Ureter (tissue), 1 donor: ENCODE results near the gene TTLL7. TPM values are rescaled to one million over a fixed set of nuclear protein-coding genes. Genes with fewer than 3 reads are reported as not detected.
"Not testable (repeated sequence)": the region's sequence is repeated elsewhere in the genome, so short reads cannot be mapped to it uniquely, and the experiment has no call there.

Experiments used
- DNase-seq: peaks from one replicate; pipeline ENCODE4 v3.0.0-alpha.2; 2020; ENCODE audit warnings: low spot score
- total RNA-seq: library from RNA; stranded (reverse); gene quantifications from one replicate; pipeline ENCODE4 v1.2.4, GENCODE V29; 2023
- donor health status: DM: yes; HTN: yes; CAD: no.

The TTLL7 gene
- total RNA-seq, 1 donor from 2014 or later = 29.2 TPM

DNA sequence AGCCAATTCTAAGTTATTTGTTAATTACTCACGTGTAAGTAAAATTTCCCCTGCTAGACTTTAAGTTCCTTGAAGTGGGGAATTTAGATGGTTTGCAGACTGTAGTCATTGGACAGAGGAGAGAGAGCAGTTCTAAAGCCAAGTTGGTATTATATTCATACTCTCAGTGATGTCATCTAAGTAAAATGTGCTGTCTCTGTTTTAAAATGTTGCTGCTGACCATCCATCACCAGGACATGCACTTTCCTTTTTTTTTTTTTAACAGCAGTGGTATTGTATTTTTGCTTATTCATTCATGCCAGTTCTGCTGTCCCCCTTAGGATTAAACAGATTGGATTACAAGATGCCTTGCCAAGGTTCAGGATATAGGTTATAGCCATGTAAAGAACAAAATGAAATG is 2.3 kb downstream of the TTLL7 start:
- DNase-seq = no peak

DNA sequence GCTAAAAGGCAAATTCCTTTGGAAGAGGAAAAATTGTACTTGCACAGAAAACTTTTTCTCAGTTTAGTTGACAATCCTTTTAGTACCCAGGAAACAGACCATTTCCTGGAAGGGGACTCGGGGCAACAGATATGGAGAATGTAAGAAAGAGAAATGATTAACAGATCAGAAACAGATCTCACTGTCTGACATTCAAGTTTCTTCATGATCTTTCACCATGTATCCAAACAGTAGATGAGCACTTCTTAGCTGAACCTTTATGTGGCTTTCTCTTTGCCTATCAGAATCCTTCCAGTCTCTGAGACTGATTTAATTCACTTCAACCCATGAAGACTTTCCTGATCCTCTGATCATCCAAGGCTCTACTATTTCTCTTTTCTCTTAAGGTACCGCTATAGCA is 2.7 kb downstream of the TTLL7 start:
- DNase-seq = no peak

DNA sequence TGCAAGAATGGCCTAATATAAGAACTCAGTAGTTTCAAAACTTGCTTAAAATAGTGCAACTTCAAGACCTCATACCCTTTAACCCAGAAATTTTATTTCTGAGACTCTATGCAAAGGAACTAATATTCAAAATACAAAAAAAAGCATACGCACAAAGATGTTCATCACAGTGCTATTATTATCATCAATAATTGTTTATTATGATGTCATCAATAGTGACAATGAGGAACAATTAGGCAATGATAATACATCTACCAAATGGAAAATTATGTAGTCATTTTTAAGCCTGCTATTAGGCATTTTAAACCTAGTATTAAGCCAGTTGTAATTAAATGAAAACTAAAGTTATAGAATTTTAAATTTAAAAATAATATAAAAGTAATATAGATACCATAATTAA is 3.3 kb downstream of the TTLL7 start:
- no peak for DNase-seq

DNA sequence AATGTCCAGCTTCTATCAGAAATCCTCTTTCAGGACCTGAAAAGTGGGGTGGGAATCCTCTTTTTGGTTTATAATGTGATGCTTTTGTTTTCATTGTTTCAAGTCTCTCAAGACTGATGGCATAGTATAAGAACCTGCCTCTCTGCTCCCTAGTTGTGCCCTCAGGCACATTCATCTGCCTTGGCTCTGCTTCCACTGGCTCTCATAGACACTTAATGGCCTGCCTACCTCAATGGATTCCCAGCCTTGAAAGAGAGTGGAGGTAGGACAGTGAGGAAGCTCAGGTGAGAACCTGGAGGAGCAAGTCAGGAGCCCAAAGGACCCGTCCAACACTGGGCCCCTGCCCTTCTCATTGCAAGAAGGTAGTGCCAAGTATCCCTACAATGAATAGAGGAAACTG is 4.8 kb downstream of the TTLL7 start:
- DNase-seq = no peak

DNA sequence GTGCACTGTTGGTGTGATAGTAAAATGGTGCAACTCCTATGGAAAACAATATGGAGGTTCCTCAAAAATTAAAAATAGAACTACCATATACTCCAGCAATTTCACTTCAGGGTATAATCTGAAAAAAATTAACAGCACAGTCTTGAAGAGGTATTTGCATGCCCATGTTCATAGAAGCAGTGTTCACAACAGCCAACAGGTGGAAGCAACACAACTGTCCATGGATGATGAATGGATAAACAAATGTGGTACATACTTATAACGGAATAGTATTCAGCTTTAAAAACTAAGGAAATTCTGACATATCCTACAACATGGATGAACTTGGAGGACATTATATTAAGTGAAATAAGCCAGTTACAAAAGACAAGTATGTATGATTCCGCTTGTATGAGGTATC is 8.2 kb downstream of the TTLL7 start:
- no peak for DNase-seq

DNA sequence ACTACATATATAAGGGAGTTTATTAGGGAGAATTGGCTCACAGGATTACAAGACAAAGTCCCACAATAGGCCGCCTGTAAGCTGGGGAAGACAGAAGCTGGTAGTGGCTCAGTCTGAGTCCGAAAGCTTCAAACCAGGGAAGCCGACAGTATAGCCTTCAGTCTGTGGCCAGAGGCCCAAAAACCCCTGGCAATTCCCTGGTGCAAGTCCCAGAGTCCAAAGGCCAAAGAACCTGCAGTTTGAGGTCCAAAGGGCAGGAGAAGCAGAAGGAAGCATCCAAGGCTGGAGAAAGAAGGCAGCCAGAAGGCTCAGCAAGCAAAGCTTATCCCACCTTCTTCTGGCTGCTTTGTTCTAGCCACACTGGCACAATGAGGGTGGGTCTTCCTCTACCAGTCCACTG is 13.9 kb downstream of the TTLL7 start:
- no peak for DNase-seq

DNA sequence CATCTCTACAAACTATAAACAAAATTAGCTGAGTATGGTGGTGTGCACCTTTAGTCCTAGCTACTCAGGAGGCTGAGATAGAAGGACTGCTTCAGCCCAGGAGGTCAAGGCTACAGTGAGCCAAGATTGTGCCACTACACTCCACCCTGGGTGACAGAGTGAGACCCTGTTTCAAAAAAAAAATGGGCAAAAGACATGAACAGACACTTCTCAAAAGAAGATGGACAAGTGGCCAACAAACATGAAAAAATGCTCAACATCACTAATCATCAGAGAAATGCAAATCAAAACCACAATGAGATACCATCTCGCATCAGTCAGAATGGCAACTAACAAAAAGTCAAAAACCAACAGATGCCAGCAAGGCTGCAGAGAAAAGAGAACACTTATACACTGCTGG is 15.0 kb downstream of the TTLL7 start:
- DNase-seq = not testable (repeated sequence)

DNA sequence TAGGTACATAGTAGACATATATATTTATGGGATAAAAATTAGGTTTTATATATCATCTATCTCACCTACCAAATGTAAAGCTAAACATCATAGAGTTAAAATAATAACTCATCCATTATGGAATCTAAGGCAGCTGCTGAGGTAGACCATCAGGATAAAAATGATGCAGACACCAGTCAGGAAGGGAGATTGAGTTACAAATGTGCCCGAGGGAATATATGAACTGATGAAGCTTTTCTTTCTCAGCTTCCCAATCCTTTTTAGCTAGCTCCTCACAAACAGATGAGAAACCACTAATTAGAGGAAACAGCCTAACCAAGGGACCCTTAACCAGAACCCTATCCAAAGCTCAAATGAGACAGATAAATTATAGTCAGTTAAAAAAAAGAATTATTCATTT is 20.9 kb downstream of the TTLL7 start:
- no peak for DNase-seq

DNA sequence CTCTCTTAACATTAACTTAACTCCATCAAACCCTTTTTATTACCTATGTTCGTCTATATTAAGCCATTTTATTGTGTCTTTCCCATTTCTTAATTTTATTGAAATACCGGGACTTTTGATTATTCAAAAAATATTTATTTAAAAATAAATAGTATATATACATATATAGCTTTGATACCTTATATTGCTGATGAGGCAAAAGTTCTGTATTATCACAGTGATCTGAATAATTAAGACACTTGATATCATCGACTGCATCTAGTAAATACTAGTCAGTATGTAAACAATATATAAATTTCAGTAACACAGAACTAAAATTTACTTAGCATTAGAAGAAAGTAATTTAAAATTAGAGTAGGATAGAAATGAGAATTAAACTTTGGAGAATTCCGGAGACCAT is 22.0 kb downstream of the TTLL7 start:
- DNase-seq = no peak

DNA sequence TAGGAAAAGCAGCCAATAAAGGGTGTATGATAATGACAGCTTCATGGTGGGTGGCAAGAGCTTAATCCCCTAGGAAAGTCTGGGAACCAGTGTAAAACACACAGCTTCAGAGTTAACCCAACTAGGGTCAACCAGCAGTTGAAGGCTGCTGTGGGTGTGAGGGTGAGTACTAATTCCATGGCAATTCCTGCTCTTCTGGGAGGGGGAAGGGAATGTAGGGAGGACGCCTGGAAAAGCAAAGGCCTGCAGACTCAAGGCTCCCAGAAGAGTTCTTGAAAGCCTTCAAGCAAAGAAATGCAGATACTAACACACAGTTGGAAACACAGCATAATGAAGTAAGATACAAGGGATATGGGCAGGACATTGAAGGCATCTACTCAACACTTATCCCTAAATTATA is 28.1 kb downstream of the TTLL7 start:
- no peak for DNase-seq

DNA sequence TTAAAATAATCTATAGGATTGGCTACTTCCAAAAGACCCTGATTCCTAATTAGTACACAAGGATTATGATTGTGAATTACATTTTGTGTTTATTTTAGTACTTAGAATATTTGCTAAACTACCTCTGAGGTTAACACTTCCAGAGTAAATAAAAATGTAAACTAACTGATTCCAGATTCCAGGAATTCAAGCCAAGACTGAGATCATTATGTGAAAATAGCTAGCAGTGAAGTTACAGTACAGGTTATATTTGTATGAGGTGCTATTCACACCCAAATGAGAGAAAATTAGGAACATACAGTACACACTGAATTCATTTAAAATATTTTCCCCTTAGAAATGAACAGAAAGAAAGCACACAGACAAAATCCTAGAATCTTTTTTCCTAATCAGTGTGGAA is 28.8 kb downstream of the TTLL7 start:
- DNase-seq = no peak

DNA sequence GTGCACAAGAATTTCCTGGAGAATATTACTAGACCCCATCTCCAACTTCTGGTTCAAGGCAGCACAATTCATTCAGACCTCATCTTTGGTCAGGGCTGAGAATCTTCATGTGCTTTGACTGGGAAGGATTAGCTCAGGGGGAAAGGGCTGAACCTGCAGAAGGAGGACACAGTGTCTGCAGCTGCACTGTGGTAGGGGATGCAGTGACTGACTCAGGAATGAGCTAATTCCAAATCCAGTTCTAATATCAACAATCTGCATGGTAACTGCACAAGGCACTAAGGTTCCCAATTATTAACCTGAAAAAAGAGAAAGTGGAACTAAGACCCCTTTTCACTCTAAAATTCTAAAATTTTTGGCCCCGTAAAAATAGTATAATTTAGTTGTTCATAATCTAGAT is 31.6 kb downstream of the TTLL7 start:
- DNase-seq = no peak

DNA sequence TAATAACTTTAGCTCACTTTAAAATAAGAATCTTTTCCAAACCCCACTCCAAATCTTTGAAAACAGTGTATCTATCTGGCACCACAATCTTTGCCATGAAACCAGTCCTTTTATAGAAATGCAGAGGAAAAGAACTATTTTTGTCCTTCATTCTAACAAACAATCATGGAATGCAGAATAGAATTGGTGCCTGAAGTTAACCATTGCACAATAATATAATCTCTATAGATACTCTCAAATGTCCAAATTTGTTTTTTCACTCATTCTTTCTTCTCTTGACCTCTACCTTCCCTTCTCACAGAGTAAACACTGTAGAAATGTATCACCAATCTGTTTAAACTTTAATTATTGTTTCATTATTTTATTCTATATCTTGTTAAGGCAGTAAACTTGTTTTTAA is 34.8 kb downstream of the TTLL7 start:
- no peak for DNase-seq

DNA sequence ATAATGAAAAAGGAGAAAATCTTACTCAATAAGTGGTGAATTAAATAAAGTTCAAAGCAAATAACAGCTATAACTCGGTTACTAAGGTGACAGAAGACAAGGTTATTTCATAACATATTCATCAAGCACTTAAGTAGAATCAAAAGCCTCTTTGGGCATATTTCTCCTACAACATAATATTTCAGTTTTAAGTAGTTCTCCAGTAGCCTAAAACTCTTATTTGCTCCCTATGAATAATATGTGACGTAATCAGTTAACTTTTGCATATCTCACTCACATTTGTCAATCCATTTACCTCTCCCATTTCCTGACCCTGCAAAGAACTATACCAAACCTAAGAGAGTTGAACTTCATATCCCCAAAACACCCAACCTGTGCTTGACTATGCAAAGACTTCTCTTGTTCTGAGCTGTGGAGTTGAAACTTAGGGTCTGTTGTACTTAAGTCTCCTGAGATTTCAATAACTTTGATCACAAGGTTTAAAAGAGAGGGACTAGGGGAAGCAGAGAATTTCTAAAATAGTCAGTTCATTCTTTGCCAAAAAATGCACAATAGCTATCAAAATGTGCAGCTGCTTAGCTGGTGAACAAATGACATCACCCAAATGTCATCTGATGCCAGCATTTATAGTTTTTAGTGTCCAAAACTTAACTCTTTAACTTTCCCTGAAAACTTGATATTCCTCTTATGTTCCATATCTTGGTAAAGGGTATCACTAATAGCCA is 37.2 kb downstream of the TTLL7 start:
- no peak for DNase-seq

DNA sequence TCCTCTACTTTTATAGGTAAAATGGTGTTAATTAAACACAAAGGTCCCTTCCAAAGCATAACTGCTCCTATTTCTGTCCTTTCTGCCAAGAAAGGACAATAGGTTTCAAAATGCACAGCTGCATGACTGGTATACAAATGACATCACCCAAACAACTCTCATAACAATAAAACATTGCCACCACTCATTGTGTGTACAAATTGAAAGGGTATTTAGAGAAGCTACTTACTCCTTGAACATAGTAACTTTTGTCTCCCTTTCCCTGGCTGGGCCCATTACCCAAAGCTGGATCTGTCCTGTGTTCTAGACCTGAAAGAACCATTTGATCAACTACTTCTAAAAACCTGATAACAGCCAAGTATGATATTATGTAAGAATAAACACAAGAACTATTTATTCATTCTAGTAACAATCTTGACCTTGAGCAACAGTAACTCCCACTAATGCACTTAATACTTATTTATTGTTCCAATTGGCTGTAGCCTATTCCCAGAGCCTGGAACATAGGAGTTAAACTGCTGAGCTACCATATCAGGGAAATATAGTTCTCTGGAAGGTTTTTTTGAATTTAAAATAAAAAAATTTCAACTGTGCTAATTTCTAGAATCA is 38.2 kb downstream of the TTLL7 start:
- DNase-seq = no peak

DNA sequence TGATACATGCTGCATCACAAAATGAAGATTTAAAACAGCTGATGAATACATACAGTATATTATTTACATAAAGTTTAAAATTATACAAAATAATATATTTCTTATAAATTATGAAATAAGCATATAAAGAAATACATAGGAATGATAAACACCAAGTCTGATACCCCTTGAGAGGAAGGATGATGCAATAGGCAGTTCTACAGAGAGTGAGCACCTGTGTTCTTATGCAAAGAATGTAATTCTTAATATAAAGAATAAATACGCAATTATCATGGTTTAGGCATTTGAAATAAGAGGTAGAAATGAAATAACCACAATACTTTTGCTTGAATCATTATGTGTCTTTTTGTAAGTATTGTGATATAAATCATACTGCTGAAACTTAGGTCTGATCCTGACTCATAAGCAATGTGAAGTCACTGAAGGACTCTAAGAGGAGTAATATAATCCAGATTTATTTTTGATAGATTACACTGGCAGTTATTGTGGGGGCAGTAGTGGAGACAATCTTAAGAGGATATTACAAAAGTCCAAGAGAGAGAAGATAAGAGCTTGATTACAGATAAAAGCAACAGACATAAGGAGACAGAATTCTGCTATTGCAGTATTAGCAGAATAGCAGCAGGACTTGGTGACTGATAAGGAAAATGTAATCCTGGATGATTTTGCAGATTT is 39.0 kb downstream of the TTLL7 start:
- DNase-seq = no peak

DNA sequence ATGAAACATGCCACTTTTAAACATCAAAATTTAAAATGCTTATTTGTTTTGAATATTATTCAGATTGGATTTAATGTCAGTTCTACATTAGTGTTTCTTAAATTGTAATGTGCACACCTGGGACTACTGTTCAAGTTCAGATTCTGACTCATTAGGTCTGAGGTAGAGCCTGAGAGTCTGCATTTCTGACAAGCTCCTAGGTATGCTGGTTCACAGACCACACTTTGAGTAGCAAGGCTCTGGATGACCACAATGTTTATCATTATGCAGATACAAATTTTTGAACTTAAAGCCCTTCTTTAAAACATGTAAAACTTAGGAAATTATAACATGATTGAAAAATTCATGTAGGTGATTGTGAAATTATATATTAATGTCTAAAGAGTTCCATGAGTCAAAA is 40.2 kb downstream of the TTLL7 start:
- DNase-seq = no peak

DNA sequence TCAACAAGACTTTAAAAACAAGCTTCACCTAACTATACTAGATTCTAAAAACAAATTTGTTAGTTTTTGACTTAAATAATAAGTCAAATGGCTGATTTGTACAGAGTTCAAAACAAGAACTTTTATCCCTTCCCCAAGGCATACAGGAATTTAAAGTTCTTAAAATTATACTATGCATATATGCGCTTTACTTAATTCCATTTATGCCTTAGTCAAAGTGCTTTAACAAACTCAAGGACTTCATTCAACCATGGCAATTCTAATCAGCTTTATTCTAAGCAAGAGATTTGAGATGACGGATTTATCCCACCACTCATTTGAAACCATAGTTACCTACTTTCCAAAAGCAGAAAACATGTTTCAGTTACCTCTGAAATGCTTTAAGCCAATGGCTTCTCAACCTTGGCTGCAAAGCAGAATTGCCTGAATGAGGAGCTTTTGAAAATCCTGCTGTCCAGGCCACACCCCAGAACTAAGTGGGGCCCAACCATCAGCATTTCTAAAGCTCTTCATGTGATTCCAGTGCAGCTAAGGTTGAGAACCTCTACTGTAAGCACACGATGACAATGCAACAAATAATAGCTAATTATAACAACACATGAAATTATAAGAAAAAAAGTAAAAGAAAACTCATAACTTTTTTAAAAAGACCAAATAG is 44.6 kb downstream of the TTLL7 start:
- no peak for DNase-seq

DNA sequence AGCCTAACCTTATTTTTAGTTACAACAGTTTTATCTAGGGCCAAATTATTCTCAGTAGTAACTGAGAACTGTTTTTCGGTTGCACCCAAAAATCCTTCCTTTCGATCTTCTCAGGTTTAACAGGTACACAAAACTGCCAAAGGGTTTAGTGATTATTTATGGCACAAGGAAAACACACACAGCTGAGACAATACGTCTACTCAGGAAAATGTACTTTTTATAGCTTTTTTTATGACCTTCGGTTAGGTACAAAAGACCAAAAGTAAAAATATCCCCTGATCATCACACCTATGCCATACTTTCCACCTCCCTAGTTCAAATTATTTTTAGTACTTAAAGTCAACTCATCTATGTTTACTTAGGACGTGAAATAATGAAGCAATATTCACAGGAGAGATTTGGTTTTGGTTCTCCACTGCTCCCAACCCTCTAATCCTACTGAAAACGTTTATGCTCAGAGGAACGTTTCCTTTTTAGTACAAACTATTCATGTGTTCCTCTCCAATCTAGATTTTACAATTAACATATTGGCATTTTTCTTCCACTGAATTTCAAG is 48.7 kb downstream of the TTLL7 start:
- DNase-seq = no peak

DNA sequence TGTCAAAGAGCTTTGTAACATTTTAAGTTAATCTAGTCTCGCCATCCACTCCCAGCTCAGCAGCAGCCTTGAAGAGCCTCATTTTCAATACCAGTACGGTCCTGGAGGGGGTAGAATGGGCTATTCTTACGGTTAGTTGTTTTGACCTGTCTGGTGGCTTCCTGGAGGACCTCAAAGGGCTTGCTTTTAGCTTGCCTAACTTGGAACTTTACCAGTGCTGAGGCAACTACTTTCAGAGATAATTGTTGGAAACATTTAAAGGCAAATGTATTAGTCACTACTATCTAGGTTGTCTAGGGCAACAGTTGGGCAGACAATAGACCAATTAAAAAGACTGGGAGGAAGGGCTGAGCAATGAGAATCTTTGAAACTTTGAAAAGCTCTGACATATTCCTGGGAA is 56.0 kb downstream of the TTLL7 start:
- DNase-seq = no peak

DNA sequence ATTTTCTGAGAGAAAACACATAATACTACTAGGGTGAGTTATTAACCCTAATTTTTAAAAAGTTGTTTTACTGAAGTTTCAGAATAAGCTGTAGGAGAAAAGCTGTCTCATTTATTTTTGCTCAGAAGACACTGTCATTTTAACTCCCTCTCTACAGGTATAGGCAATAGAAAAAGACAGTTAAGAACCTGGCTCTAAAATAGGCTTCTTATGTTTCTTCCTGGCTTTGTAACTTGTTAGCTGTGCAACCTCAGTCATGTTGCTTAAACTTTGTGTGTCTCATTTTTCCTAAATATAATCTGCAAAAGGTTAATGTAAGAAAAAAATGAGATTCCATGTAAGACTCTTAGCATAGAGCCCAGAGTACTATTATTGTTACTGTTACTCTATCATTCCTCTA is 64.4 kb downstream of the TTLL7 start:
- no peak for DNase-seq

DNA sequence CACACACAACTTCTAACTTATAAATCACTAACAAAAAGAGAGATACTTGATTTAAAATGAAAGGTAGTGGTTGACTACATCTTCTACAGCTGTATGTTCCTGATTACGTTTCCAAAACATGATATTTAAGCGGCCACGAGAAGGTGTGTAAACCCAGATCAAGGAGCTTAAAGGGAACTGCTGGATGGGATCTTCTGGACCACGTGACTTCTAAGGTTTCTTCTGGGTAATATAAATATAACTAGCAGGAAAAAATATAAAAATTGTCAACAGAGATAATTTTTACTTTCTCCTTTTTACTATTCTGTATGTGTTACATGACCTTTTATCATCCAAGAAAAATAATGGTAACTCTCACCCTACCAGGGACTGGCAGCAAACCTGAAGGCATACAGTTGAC is 66.2 kb downstream of the TTLL7 start:
- DNase-seq = no peak

DNA sequence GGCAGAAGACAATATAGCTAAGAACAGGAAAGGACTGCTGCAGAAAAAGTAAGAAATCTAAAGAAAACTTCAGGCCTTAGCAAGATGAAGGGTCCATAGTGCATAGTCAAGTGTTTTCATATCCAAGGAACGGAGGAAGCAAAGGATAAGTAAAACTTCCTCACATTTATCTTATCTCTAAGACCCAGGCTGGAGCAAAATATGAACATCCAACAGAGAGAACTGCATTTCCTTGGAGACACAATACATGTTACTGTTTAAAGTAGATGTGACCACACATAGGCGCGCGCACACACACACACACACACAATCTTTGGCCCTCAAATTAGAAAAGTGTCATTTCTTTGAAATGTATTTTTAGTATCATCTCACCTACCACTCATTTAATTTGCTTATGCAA is 66.7 kb downstream of the TTLL7 start:
- DNase-seq = no peak
